A549 (cell line): ENCODE data around the gene MORN1. TPM values are rescaled to one million over a fixed set of nuclear protein-coding genes. Genes with fewer than 3 reads are reported as not detected.

Experiments
- ATAC-seq, 2 experiments: fragments of 200-7000 bp in 1 of 2; fragments of >200 bp in 1 of 2; cut with Nextera tagmentation in 1 of 2; cut with Tn5 transposase in 1 of 2; 3 replicates each; pipeline versions ENCODE4 v1.8.0 to v1.9.1; 2018 to 2020; ENCODE audit warnings: mild to moderate bottlenecking in 1 of 2, moderate library complexity in 1 of 2
- CTCF ChIA-PET: fragments of 300-600 bp; sonication (Branson Sonifier 250); formaldehyde crosslinking; extraction: SDS; loops from one replicate; lab custom pipeline; 2021; ENCODE audit warnings: antibody characterized with exemption, inconsistent platforms; lab: Yijun Ruan, JAX
- POLR2A ChIA-PET: fragments of 350-600 bp; formaldehyde crosslinking; extraction: SDS; loops from one replicate; lab custom pipeline; 2021; ENCODE audit warnings: antibody characterized with exemption, inconsistent platforms; lab: Yijun Ruan, JAX
- DNase-seq, 2 experiments: peaks; one replicate each; pipeline versions ENCODE4 v3.0.0 to v3.0.0-alpha.2; 2011 to 2016; ENCODE audit warnings: low read depth in 1 of 2, low spot score in 1 of 2
- FAIRE-seq: peaks from 2 replicates; lab custom pipeline; 2011; peaks lifted over from hg19 to GRCh38; lab: Jason Lieb, UNC
- H3K27ac ChIP-seq, 2 experiments: fragments of >200 bp; sonication (Bioruptor Twin); formaldehyde crosslinking; 3 replicates each; pipeline ENCODE4 v1.5.1; 2016 to 2017
- H3K4me1 ChIP-seq: fragments of >200 bp; sonication (Bioruptor Twin); formaldehyde crosslinking; 3 replicates; pipeline ENCODE4 v1.6.1; 2016
- H3K4me2 ChIP-seq: fragments of >200 bp; sonication (Bioruptor Twin); formaldehyde crosslinking; 3 replicates; pipeline ENCODE4 v1.6.1; 2016
- H3K4me3 ChIP-seq: fragments of >200 bp; sonication (Bioruptor Twin); formaldehyde crosslinking; 3 replicates; pipeline ENCODE4 v1.5.1; 2016
- H3K9me3 ChIP-seq: fragments of >200 bp; sonication (Bioruptor Twin); formaldehyde crosslinking; 3 replicates; pipeline ENCODE4 v1.6.1; 2016
- CBX8 ChIP-seq: fragments of 200-600 bp; sonication (generic); IDR thresholded peaks from 2 replicates; pipeline ENCODE4 v1.6.1; 2016
- CHD4 ChIP-seq: fragments of 200-600 bp; sonication (generic); IDR thresholded peaks from 2 replicates; pipeline ENCODE4 v1.6.1; 2016; ENCODE audit warnings: antibody characterized with exemption, mild to moderate bottlenecking, borderline replicate concordance
- E2F6 ChIP-seq: IDR thresholded peaks from 2 replicates; pipeline ENCODE4 v1.6.1; 2012; ENCODE audit warnings: low read depth, borderline replicate concordance
- EHF ChIP-seq: fragments of 250-450 bp; sonication (Bioruptor Pico); IDR thresholded peaks from 2 replicates; pipeline ENCODE4 v1.5.0; 2020; ENCODE audit warnings: mild to moderate bottlenecking
- EP300 ChIP-seq, 2 experiments: fragments of >200 bp; sonication (Bioruptor Twin); formaldehyde crosslinking; IDR thresholded peaks; 2 replicates in 1 of 2; 3 replicates in 1 of 2; pipeline ENCODE4 v1.6.1; 2016 to 2017
- ESRRA ChIP-seq: fragments of 150-350 bp; IDR thresholded peaks from 2 replicates; pipeline ENCODE4 v1.6.1; 2014; ENCODE audit warnings: mild to moderate bottlenecking, low read length, borderline replicate concordance
- FOSL2 ChIP-seq, 2 experiments: fragments of 450-650 bp in 1 of 2; fragments of >200 bp in 1 of 2; sonication (Bioruptor Twin) in 1 of 2; formaldehyde crosslinking; IDR thresholded peaks; 2 replicates each; pipeline versions ENCODE4 v1.5.0 to v1.6.1; 2016 to 2020; ENCODE audit warnings: mild to moderate bottlenecking in 1 of 2, moderate library complexity in 1 of 2
- GATA3 ChIP-seq: IDR thresholded peaks from 2 replicates; pipeline ENCODE4 v1.6.1; 2012; ENCODE audit warnings: borderline replicate concordance
- HOXB13 ChIP-seq: fragments of 250-450 bp; sonication (Bioruptor Pico); IDR thresholded peaks from 2 replicates; pipeline ENCODE4 v1.5.0; 2020; ENCODE audit warnings: low read depth, mild to moderate bottlenecking, moderate library complexity
- JUNB ChIP-seq: fragments of >200 bp; sonication (Bioruptor Twin); formaldehyde crosslinking; IDR thresholded peaks from 2 replicates; pipeline ENCODE4 v1.6.1; 2016
- KDM5A ChIP-seq: fragments of 200-600 bp; sonication (generic); IDR thresholded peaks from 2 replicates; pipeline ENCODE4 v1.6.1; 2016; ENCODE audit warnings: antibody characterized with exemption, mild to moderate bottlenecking
- NR3C1 ChIP-seq: fragments of >200 bp; sonication (Bioruptor Twin); formaldehyde crosslinking; IDR thresholded peaks from 3 replicates; pipeline ENCODE4 v1.6.1; 2017
- POLR2A ChIP-seq: IDR thresholded peaks from 2 replicates; pipeline ENCODE4 v1.6.1; 2012; ENCODE audit warnings: mild to moderate bottlenecking, low read length
- RNF2 ChIP-seq: fragments of 200-600 bp; sonication (generic); IDR thresholded peaks from 2 replicates; pipeline ENCODE4 v1.6.1; 2016; ENCODE audit warnings: low read depth, mild to moderate bottlenecking, antibody characterized with exemption, moderate library complexity, borderline replicate concordance
- TP53 ChIP-seq: fragments of 250-450 bp; sonication (Bioruptor Pico); IDR thresholded peaks from 2 replicates; pipeline ENCODE4 v1.5.0; 2021; ENCODE audit warnings: mild to moderate bottlenecking, moderate library complexity
- ZSCAN20 ChIP-seq: fragments of 250-450 bp; sonication (Bioruptor Pico); IDR thresholded peaks from 2 replicates; pipeline ENCODE4 v1.8.0; 2022; ENCODE audit warnings: mild to moderate bottlenecking, moderate library complexity
- WGBS: methylation state at CpG from one replicate; pipeline ENCODE4 v1.1.6; 2017; ENCODE audit errors: missing lambda C conversion rate; 5-methylcytosine and 5-hydroxymethylcytosine counted together
- polyA plus RNA-seq, 4 experiments: library from polyadenylated mRNA; depleted of rRNA in 3 of 4; stranded (reverse); fragments of >200 nt; fragmentation: RNase III in 1 of 4; extraction: RNeasy Plus Mini Kit Qiagen cat#74134 plus additional on column Dnase treatment in 1 of 4; gene quantifications; 2 replicates in 3 of 4; 3 replicates in 1 of 4; pipeline ENCODE4 v1.2.3, GENCODE V29; 2011 to 2017
- TF ChIP-seq, protein P1 (sequence below): fragments of >200 bp; sonication (Bioruptor Twin); formaldehyde crosslinking; IDR thresholded peaks from 2 replicates; pipeline ENCODE4 v1.6.1; 2016
- TF ChIP-seq, protein P2 (sequence below): fragments of 250-450 bp; sonication (Bioruptor Pico); IDR thresholded peaks from 2 replicates; pipeline ENCODE4 v1.5.0; 2020; ENCODE audit warnings: low read depth, mild to moderate bottlenecking, moderate library complexity
- TF ChIP-seq, protein P3 (sequence below): fragments of 150-350 bp; IDR thresholded peaks from 2 replicates; pipeline ENCODE4 v1.6.1; 2014; ENCODE audit warnings: low read depth, mild to moderate bottlenecking, low read length
- TF ChIP-seq, protein P4 (sequence below): fragments of 200-600 bp; sonication (generic); IDR thresholded peaks from 2 replicates; pipeline ENCODE4 v1.6.1; 2016; ENCODE audit warnings: antibody characterized with exemption, mild to moderate bottlenecking, moderate library complexity

MORN1 gene
- polyA plus RNA-seq, 2 of the 4 experiments (the other 2 are of a cell fraction), result 6.9 to 8.9 TPM

DNA sequence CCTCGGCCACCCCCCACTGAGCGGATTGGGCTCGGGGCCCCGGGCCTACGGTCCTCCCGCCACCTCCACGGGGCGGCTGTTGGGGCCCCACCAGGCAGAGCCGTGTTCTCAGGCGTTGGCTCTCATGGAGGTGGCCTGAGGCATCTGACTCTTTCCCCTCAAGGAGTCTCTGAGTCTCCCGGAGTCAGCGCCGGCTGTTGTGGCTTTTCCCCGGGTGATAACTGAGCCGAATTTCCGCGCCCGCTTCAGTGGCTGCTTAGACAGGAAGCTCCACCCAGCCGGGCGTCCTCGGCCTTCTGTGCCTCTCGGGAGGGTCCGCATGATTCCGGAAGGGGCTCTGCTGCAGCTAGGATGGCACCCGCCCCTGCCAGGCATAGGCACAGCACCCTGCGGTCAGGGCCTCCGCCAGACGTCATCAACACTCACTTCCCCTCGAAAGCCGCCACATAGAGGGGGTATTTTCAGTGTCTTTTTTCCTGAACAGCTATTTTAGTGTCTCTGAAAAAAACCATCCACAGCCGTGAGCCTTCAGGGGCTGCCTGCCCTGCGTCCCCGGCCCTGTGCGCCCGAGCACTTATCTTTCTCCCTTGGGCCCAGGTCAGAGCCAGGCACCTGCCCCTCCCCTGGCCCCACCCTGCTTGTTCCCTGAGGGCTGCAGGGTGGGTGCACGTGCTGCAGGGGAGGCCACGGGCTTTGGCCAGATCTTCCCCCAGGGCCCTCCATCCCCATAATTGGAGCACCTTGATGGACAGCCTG is 90.3 kb downstream of the MORN1 start:
- DNase-seq (no peak), FAIRE-seq (no peak), ATAC-seq (no peak)
- CTCF ChIA-PET, result interaction anchor here (1.2 kb wide), 1 partner anchor 15 kb away, joined by 3 read pairs; no protein-coding TSS in a partner anchor
- TF ChIP-seq, protein P1, sequence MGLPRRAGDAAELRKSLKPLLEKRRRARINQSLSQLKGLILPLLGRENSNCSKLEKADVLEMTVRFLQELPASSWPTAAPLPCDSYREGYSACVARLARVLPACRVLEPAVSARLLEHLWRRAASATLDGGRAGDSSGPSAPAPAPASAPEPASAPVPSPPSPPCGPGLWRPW, result no peak
- TF ChIP-seq, protein P2, sequence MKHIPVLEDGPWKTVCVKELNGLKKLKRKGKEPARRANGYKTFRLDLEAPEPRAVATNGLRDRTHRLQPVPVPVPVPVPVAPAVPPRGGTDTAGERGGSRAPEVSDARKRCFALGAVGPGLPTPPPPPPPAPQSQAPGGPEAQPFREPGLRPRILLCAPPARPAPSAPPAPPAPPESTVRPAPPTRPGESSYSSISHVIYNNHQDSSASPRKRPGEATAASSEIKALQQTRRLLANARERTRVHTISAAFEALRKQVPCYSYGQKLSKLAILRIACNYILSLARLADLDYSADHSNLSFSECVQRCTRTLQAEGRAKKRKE (CRISPR knock-in tag), result no peak
- no peak for TF ChIP-seq CHD4
- TF ChIP-seq HOXB13 (CRISPR knock-in tag), result no peak
- TF ChIP-seq POLR2A, result no peak
- TF ChIP-seq EHF, result no peak
- no peak for TF ChIP-seq EP300 (IDR thresholded peaks at IDR 0.05)
- TF ChIP-seq JUNB, result no peak
- TF ChIP-seq KDM5A, result no peak
- TF ChIP-seq GATA3, result no peak
- TF ChIP-seq ESRRA, result no peak
- TF ChIP-seq ZSCAN20 (CRISPR knock-in tag), result no peak
- no peak for TF ChIP-seq TP53 (CRISPR knock-in tag)
- TF ChIP-seq, protein P3, sequence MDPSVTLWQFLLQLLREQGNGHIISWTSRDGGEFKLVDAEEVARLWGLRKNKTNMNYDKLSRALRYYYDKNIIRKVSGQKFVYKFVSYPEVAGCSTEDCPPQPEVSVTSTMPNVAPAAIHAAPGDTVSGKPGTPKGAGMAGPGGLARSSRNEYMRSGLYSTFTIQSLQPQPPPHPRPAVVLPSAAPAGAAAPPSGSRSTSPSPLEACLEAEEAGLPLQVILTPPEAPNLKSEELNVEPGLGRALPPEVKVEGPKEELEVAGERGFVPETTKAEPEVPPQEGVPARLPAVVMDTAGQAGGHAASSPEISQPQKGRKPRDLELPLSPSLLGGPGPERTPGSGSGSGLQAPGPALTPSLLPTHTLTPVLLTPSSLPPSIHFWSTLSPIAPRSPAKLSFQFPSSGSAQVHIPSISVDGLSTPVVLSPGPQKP, result no peak
- TF ChIP-seq CBX8, result no peak
- TF ChIP-seq E2F6, result no peak
- TF ChIP-seq, protein P4, sequence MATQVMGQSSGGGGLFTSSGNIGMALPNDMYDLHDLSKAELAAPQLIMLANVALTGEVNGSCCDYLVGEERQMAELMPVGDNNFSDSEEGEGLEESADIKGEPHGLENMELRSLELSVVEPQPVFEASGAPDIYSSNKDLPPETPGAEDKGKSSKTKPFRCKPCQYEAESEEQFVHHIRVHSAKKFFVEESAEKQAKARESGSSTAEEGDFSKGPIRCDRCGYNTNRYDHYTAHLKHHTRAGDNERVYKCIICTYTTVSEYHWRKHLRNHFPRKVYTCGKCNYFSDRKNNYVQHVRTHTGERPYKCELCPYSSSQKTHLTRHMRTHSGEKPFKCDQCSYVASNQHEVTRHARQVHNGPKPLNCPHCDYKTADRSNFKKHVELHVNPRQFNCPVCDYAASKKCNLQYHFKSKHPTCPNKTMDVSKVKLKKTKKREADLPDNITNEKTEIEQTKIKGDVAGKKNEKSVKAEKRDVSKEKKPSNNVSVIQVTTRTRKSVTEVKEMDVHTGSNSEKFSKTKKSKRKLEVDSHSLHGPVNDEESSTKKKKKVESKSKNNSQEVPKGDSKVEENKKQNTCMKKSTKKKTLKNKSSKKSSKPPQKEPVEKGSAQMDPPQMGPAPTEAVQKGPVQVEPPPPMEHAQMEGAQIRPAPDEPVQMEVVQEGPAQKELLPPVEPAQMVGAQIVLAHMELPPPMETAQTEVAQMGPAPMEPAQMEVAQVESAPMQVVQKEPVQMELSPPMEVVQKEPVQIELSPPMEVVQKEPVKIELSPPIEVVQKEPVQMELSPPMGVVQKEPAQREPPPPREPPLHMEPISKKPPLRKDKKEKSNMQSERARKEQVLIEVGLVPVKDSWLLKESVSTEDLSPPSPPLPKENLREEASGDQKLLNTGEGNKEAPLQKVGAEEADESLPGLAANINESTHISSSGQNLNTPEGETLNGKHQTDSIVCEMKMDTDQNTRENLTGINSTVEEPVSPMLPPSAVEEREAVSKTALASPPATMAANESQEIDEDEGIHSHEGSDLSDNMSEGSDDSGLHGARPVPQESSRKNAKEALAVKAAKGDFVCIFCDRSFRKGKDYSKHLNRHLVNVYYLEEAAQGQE, result no peak
- no peak for TF ChIP-seq RNF2
- TF ChIP-seq FOSL2 (IDR thresholded peaks at IDR 0.05), result no peak
- TF ChIP-seq FOSL2 (CRISPR knock-in tag; IDR thresholded peaks at IDR 0.05), result no peak
- TF ChIP-seq NR3C1, result no peak
- Histone ChIP-seq H3K9me3 (no peaks in the 10 kb centered on the region), H3K27ac (no peak overlapping the region), H3K4me1 (no peaks in the 10 kb centered on the region), H3K4me2 (no peak overlapping the region), H3K4me3 (no peak overlapping the region)
- WGBS, result 92% methylated on average over 23 of the region's 37 CpGs
- POLR2A ChIA-PET, result no interaction called here
